Peyer's patch (tissue), 4 donors: ENCODE data around the gene ENTPD6. TPM values are rescaled to one million over a fixed set of nuclear protein-coding genes. Genes with fewer than 3 reads are reported as not detected.

ENCODE experiments used
- DNase-seq, 3 donors: peaks; one replicate each; pipeline ENCODE4 v3.0.0-alpha.2; 2017 to 2019
- H3K27ac ChIP-seq, 4 donors: fragments of 200-600 bp; sonication (generic); one replicate each; pipeline ENCODE4 v1.5.1; 2016 to 2019
- H3K27me3 ChIP-seq, 2 donors: fragments of 200-600 bp; sonication (generic); one replicate each; pipeline ENCODE4 v1.5.1; 2019
- H3K36me3 ChIP-seq, 3 donors: fragments of 200-600 bp; sonication (generic); one replicate each; pipeline ENCODE4 v1.5.1; 2016 to 2019
- H3K4me1 ChIP-seq, 4 donors: fragments of 200-600 bp; sonication (generic); one replicate each; pipeline ENCODE4 v1.5.1; 2016 to 2019
- H3K4me3 ChIP-seq, 4 donors: fragments of 200-600 bp; sonication (generic); 1 replicate in 3 of 4; 2 replicates in 1 of 4; pipeline ENCODE4 v1.5.1; 2016 to 2019; ENCODE audit warnings: mild to moderate bottlenecking in 1 of 4
- H3K9me3 ChIP-seq, 4 donors: fragments of 200-600 bp; sonication (generic); one replicate each; pipeline ENCODE4 v1.5.1; 2016 to 2019; ENCODE audit warnings: mild to moderate bottlenecking in 1 of 4
- POLR2A ChIP-seq, 2 donors: fragments of 450-650 bp; IDR thresholded peaks; one replicate each; pipeline ENCODE4 v1.5.1; 2017; ENCODE audit warnings: antibody characterized with exemption in 2 of 2, mild to moderate bottlenecking in 2 of 2, moderate library complexity in 2 of 2
- total RNA-seq, 4 donors: library from RNA; depleted of rRNA; stranded (reverse); fragments of >200 nt; gene quantifications; one replicate each; pipeline ENCODE4 v1.1.0, GENCODE V29; 2016
- TF ChIP-seq, protein P1 (sequence below), 6 experiments: fragments of 450-650 bp in 4 of 6; fragments of 200-600 bp in 2 of 6; sonication (generic) in 1 of 6; IDR thresholded peaks; one replicate each; pipeline ENCODE4 v1.5.1; 2017 to 2019; ENCODE audit warnings: antibody characterized with exemption in 6 of 6, mild to moderate bottlenecking in 3 of 6, moderate library complexity in 1 of 6

Gene ENTPD6
- total RNA-seq, 4 donors from 2014 or later: 122 to 248 (median 213) TPM

DNA sequence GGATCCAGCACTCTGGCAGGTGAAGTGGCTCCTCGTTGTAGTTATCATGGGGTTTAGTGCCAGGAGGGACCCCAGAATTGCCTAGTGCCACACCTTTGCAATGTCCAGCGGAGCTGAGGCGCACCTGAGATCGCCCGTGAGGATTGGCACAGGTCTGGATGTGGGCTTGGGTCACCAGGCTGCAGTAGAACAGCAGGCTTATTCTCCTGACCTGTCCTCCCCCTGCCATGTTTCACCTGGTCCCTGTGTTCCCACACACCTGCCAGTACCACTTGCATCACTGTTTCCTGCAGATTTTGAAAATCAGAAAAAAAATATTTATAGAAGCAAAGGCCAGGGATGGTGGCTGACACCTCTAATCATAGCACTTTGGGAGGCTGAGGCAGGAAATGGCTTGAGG, 16.7 kb downstream of the ENTPD6 start:
- no peak for TF ChIP-seq POLR2A (IDR thresholded peaks at IDR 0.05)
- TF ChIP-seq, protein P1, sequence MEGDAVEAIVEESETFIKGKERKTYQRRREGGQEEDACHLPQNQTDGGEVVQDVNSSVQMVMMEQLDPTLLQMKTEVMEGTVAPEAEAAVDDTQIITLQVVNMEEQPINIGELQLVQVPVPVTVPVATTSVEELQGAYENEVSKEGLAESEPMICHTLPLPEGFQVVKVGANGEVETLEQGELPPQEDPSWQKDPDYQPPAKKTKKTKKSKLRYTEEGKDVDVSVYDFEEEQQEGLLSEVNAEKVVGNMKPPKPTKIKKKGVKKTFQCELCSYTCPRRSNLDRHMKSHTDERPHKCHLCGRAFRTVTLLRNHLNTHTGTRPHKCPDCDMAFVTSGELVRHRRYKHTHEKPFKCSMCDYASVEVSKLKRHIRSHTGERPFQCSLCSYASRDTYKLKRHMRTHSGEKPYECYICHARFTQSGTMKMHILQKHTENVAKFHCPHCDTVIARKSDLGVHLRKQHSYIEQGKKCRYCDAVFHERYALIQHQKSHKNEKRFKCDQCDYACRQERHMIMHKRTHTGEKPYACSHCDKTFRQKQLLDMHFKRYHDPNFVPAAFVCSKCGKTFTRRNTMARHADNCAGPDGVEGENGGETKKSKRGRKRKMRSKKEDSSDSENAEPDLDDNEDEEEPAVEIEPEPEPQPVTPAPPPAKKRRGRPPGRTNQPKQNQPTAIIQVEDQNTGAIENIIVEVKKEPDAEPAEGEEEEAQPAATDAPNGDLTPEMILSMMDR (IDR thresholded peaks at IDR 0.05): no peak
- DNase-seq: peak in 1 of 3 donors; percentile 30
- H3K9me3 ChIP-seq: no peaks in the 10 kb centered on the region
- H3K36me3 ChIP-seq: peaks cover 0 to 79% (median 0%) of the 10 kb centered on the region in 3 donors
- H3K4me3 ChIP-seq: no peak overlapping the region
- no peaks in the 10 kb centered on the region for H3K27me3 ChIP-seq
- no peaks in the 10 kb centered on the region for H3K4me1 ChIP-seq
- H3K27ac ChIP-seq: no peak overlapping the region

DNA sequence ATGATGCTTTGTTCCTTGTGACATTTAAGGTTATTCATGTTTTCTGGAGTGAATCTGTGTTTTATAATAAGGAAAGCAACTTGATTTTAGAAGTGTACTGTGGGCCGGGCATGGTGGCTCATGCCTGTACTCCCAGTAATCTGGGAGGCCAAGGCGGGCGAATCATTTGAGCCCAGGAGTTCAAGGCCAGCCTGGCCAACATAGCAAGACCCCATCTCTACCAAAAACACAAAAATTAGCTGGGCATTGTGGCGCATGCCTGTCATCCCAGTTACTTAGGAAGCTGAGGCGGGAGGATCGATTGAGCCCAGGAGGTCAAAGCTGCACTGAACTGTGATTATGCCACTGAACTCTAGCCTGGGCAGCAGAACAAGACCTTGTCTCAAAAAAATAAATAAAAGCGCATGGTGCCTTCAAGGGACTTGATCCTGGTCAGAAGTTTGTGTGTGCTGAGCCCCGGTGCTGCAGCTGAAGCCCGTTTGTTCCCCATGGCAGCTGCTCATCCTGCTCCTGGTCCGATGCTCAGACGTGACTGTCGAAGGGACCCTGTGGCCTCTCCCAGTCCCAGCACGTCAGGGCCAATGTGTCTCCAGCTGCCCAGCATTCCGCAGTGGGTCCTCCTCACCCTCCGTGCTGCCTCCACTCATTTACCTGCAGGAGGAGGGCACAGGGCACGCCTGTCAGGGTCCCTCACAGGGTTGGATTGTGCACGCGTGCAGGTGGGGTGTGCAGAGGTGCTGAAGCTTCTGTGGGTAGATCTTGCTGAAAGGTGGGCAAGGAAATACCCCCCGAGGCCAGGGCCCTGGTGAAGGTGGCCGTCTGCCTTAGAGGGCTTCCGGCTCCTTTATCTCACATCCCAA, 18.3 kb downstream of the ENTPD6 start:
- H3K4me1 ChIP-seq: no peaks in the 10 kb centered on the region
- H3K27ac ChIP-seq: no peak overlapping the region
- TF ChIP-seq, protein P1 (IDR thresholded peaks at IDR 0.05): no peak
- TF ChIP-seq POLR2A (IDR thresholded peaks at IDR 0.05): no peak
- H3K36me3 ChIP-seq: peaks cover 0 to 93% (median 0%) of the 10 kb centered on the region in 3 donors
- no peak for DNase-seq
- H3K27me3 ChIP-seq: no peaks in the 10 kb centered on the region
- H3K9me3 ChIP-seq: no peaks in the 10 kb centered on the region
- H3K4me3 ChIP-seq: no peak overlapping the region

DNA sequence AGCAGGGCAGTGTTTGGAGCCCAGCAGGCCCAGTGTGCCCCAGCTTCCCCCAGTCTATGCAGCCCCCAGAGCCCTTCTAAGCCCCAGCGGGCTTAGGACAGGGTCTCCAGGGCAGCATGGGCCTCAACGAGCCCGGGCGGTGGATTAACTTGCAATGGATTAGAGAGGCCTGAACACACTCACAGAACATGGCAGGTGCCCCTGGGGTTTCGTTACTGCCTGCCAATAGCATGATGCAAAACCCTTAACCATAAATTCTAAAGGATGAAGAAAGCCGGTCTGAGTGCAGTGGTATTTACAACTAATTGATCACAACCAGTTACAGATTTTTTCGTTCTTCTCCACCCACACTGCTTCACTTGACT, 18.9 kb downstream of the ENTPD6 start:
- Histone ChIP-seq H3K4me1 (no peaks in the 10 kb centered on the region), H3K27me3 (no peaks in the 10 kb centered on the region), H3K9me3 (no peaks in the 10 kb centered on the region), H3K27ac (no peak overlapping the region), H3K36me3 (peaks cover 0 to 98% (median 0%) of the 10 kb centered on the region in 3 donors), H3K4me3 (no peak overlapping the region)
- TF ChIP-seq, protein P1 (IDR thresholded peaks at IDR 0.05): no peak
- TF ChIP-seq POLR2A (IDR thresholded peaks at IDR 0.05): no peak
- no peak for DNase-seq

DNA sequence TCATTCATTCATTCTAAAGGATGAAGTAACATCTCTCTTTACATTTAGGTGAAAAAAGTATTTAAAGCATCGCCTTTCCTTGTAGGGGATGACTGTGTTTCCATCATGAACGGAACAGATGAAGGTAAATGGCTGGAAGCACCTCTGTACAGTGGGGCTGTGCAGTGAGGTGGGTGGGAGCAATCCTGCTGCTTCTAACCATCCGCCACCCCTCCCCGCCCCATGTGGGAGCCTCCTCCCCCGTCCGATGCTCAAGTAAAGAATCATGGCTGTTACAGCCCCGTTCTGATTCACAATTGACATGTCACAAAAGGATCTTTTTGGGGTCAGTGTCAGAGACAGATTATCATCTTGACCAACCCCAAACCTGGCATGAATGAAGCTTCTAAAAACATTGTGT, 19.3 kb downstream of the ENTPD6 start:
- no peaks in the 10 kb centered on the region for H3K4me1 ChIP-seq
- TF ChIP-seq POLR2A (IDR thresholded peaks at IDR 0.05): no peak
- TF ChIP-seq, protein P1 (IDR thresholded peaks at IDR 0.05): no peak
- no peak overlapping the region for H3K27ac ChIP-seq
- DNase-seq: no peak
- peaks cover 0 to 98% (median 0%) of the 10 kb centered on the region in 3 donors for H3K36me3 ChIP-seq
- H3K4me3 ChIP-seq: no peak overlapping the region
- H3K27me3 ChIP-seq: no peaks in the 10 kb centered on the region
- H3K9me3 ChIP-seq: no peaks in the 10 kb centered on the region

DNA sequence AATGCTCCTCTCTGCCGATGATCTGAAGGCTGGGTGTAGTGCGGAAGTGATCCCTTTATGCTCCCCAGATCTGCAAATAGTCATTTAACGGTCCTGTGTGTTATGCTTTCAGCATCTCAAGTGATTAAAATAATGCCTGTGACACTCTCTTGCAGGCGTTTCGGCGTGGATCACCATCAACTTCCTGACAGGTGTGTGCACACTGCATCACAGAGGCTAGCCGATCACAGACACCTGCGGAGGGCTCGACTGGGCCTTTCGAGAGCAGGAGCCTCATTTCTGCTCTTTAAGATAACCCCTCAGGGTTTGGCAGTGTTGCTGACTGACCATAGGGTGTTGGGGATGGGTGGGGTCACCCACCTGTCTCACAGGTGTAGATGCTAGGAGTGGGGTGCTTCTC, 20.0 kb downstream of the ENTPD6 start:
- Histone ChIP-seq H3K36me3 (peaks cover 0 to 97% (median 0%) of the 10 kb centered on the region in 3 donors), H3K9me3 (no peaks in the 10 kb centered on the region), H3K27me3 (no peaks in the 10 kb centered on the region), H3K4me1 (no peaks in the 10 kb centered on the region), H3K4me3 (no peak overlapping the region), H3K27ac (no peak overlapping the region)
- no peak for TF ChIP-seq POLR2A (IDR thresholded peaks at IDR 0.05)
- TF ChIP-seq, protein P1 (IDR thresholded peaks at IDR 0.05): no peak
- no peak for DNase-seq
